Cerebellar nuclear complex (tissue), 1 donor: ENCODE results near the gene FLNA.
"Not testable (repeated sequence)": the region's sequence is repeated elsewhere in the genome, so short reads cannot be mapped to it uniquely, and the experiment has no call there.

Experiments
- DNase-seq, 2 experiments: peaks; one replicate each; lab custom pipeline; 2025; lab: John Stamatoyannopoulos, UW

FLNA gene

DNA sequence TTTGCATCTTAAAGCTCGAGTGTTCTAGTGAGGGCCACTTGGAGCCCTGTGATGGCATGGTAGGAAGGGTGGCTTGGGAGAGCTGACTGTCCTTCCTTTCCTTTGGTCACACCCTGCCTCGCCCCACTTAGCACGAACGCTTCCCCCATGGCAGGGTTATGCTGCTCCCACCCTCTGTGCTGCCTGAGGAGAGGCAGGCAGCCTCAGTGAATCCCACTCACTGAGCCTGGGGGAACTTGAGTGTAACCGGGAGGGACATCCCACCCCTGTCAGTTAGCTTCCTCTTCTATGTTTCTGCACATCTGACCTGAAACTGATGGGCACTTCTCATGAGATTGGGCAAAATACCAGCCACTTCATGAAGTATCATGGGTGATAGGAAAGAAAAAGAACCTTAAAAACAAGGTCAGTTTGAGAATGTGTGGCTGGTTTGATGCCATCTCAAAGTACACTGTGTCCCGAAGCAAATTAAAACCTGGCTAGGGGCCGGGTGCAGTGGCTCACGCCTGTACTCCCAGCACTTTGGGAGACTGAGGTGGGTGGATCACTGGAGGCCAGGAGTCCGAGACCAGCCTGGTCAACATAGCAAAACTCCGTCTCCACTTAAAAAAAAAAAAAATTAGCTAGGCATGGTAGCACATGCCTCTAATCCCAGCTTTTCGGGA, 68.8 kb downstream of the FLNA start:
- no peak for DNase-seq

DNA sequence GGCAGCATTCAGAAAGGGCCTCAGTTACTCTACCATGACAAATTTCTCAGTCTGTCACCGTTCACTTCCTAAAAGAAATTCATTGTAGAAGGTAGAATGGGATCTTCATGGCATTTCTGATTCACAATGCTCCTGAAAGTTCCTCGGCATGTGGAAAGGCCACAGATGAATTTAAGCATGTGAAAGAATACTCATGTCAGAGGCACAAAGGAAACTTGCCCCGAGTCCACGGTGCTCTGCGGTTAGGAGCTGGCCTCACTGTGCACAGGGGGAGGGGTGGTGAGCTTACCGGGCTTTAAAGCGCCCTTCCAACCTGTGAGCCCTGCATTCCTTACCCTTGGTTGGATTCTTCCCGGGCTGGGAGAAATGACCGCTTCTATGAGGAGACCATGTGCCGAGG, 69.6 kb downstream of the FLNA start:
- no peak for DNase-seq

GRCh38 chrX:154303476-154303875, 71.0 kb downstream of the FLNA start:
- DNase-seq = no peak

DNA sequence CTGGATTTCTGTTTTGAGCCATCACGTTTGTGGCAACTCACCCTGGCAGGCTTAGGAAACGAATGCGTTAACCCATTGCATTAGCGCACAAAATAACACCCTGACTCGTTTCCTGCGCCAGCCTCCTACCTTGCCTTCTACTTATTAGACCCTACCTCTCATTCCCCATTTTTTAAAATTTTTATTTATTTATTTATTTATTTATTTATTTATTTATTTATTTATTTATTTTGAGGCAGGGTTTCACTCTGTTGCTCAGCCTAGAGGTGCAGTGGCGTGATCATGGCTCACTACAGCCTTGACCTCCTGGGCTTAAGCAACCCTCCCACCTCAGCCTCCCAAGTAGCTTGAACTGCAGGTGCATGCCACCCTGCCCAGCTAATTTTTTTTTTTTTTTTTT, 71.4 kb downstream of the FLNA start:
- DNase-seq = not testable (repeated sequence)

GRCh38 chrX:154300816-154301215, 73.6 kb downstream of the FLNA start:
- DNase-seq = no peak
